B cell (primary cell): ENCODE data around the gene OR1B1. TPM values are rescaled to one million over a fixed set of nuclear protein-coding genes. Genes with fewer than 3 reads are reported as not detected.

Experiments used
- ATAC-seq: fragments of 200-7000 bp; cut with Tn5 transposase; one replicate; pipeline ENCODE4 v1.10.0; 2021; ENCODE audit warnings: low read depth, mild to moderate bottlenecking, moderate number of reproducible peaks, moderate library complexity
- CTCF ChIA-PET: fragments of 350-600 bp; sonication (Branson Sonifier 250); formaldehyde crosslinking; loops from one replicate; lab custom pipeline; 2021; ENCODE audit warnings: antibody characterized with exemption, inconsistent platforms; lab: Charles Lee
- POLR2A ChIA-PET: fragments of 350-600 bp; sonication (Branson Sonifier 250); formaldehyde crosslinking; loops from one replicate; lab custom pipeline; 2021; ENCODE audit warnings: antibody characterized with exemption; lab: Charles Lee
- DNase-seq: peaks from one replicate; pipeline ENCODE4 v3.0.0; 2013
- H2AFZ ChIP-seq: 2 replicates; pipeline ENCODE4 v1.6.1; 2012; ENCODE audit warnings: mild to moderate bottlenecking, low read depth, low read length; ENCODE audit not compliant: insufficient read depth, poor library complexity, severe bottlenecking
- H3K27ac ChIP-seq, 2 donors: 1 replicate in 1 of 2; 2 replicates in 1 of 2; pipeline ENCODE4 v1.5.1; 2012 to 2013; ENCODE audit warnings: low read length in 2 of 2, mild to moderate bottlenecking in 2 of 2, moderate library complexity in 1 of 2
- H3K27me3 ChIP-seq, 4 experiments: fragments of 200-600 bp in 1 of 4; sonication (generic) in 1 of 4; replicated peaks in 1 of 4; 1 replicate in 2 of 4; 2 replicates in 2 of 4; pipeline versions ENCODE4 v1.6.1 to v1.7.0; 2013 to 2016; ENCODE audit warnings: low read length in 3 of 4, mild to moderate bottlenecking in 2 of 4, mixed read lengths in 1 of 4, moderate library complexity in 1 of 4; ENCODE audit not compliant: insufficient read depth in 4 of 4, control insufficient read depth in 3 of 4; ENCODE audit errors: control extremely low read depth in 1 of 4
- H3K36me3 ChIP-seq, 2 experiments: replicated peaks in 1 of 2; 1 replicate in 1 of 2; 2 replicates in 1 of 2; pipeline versions ENCODE4 v1.6.1 to v1.7.1; 2013; ENCODE audit warnings: low read length in 1 of 2; ENCODE audit not compliant: insufficient read depth in 2 of 2, control insufficient read depth in 1 of 2; ENCODE audit errors: control extremely low read depth in 1 of 2, extremely low read depth in 1 of 2
- H3K4me1 ChIP-seq, 2 donors: fragments of 200-600 bp in 1 of 2; sonication (generic) in 1 of 2; 1 replicate in 1 of 2; 2 replicates in 1 of 2; pipeline versions ENCODE4 v1.5.1 to v1.6.1; 2013 to 2017; ENCODE audit warnings: low read length in 2 of 2; ENCODE audit not compliant: control insufficient read depth in 2 of 2, insufficient read depth in 2 of 2
- H3K4me2 ChIP-seq: replicated peaks from 2 replicates; pipeline ENCODE3; 2012; ENCODE audit warnings: mild to moderate bottlenecking, low read depth, low read length; ENCODE audit not compliant: poor library complexity, severe bottlenecking
- H3K4me3 ChIP-seq, 5 experiments: fragments of 200-600 bp in 1 of 5; sonication (generic) in 1 of 5; 1 replicate in 3 of 5; 2 replicates in 2 of 5; pipeline versions ENCODE4 v1.5.1 to v1.7.0; 2011 to 2016; ENCODE audit warnings: low read length in 4 of 5, mild to moderate bottlenecking in 4 of 5, low read depth in 2 of 5, control low read depth in 1 of 5, moderate library complexity in 1 of 5; ENCODE audit not compliant: insufficient read depth in 1 of 5; ENCODE audit errors: control extremely low read depth in 1 of 5, extremely low read depth in 1 of 5
- H3K79me2 ChIP-seq: fragments of 200-600 bp; sonication (generic); one replicate; pipeline ENCODE4 v1.6.0; 2016; ENCODE audit warnings: low read length; ENCODE audit not compliant: control insufficient read depth, insufficient read depth
- H3K9ac ChIP-seq: fragments of 200-600 bp; sonication (generic); 2 replicates; pipeline ENCODE4 v1.6.1; 2017; ENCODE audit warnings: mild to moderate bottlenecking, low read length, moderate library complexity
- H3K9me3 ChIP-seq, 3 donors: one replicate each; pipeline versions ENCODE4 v1.6.1 to v1.7.1; 2013; ENCODE audit warnings: low read length in 2 of 3; ENCODE audit not compliant: control insufficient read depth in 2 of 3, insufficient read depth in 1 of 3; ENCODE audit errors: control extremely low read depth in 1 of 3
- H4K20me1 ChIP-seq: 2 replicates; pipeline ENCODE4 v1.6.0; 2012; ENCODE audit warnings: mild to moderate bottlenecking, low read length; ENCODE audit not compliant: insufficient read depth, control insufficient read depth, poor library complexity, severe bottlenecking
- H3K27ac Mint-ChIP-seq: one replicate; pipeline ENCODE4 v1.8.0; 2021; ENCODE audit warnings: mixed read lengths
- H3K27me3 Mint-ChIP-seq: one replicate; pipeline ENCODE4 v1.8.0; 2021; ENCODE audit warnings: mixed read lengths
- H3K4me1 Mint-ChIP-seq: one replicate; pipeline ENCODE4 v1.8.0; 2021; ENCODE audit warnings: mixed read lengths
- H3K4me3 Mint-ChIP-seq: one replicate; pipeline ENCODE4 v1.8.0; 2021; ENCODE audit warnings: mixed read lengths
- H3K9me3 Mint-ChIP-seq: one replicate; pipeline ENCODE4 v1.8.0; 2022; ENCODE audit warnings: mixed read lengths; ENCODE audit not compliant: insufficient read depth
- CTCF ChIP-seq: fragments of 200-600 bp; IDR thresholded peaks from one replicate; pipeline ENCODE4 v1.8.0; 2022; ENCODE audit warnings: antibody characterized with exemption, mild to moderate bottlenecking
- EZH2 ChIP-seq: IDR thresholded peaks from 2 replicates; pipeline ENCODE4 v1.6.1; 2012; ENCODE audit warnings: borderline replicate concordance, low read depth, mild to moderate bottlenecking, moderate library complexity, low read length; ENCODE audit not compliant: insufficient read depth, poor library complexity, severe bottlenecking
- WGBS: methylation state at CpG from one replicate; pipeline ENCODE4 v1.1.5; 2013; ENCODE audit warnings: missing lambda C conversion rate; ENCODE audit not compliant: insufficient coverage; 5-methylcytosine and 5-hydroxymethylcytosine counted together
- intact Hi-C: fragments of 100-400 bp; cut with micrococcal nuclease; formaldehyde crosslinking; loops from one replicate; pipeline ENCODE4 v1.10.0; 2022
- polyA plus RNA-seq: library from polyadenylated mRNA; depleted of rRNA; stranded (reverse); fragments of >200 nt; gene quantifications from 2 replicates; pipeline ENCODE4 v1.2.3, GENCODE V29; 2012
- total RNA-seq, 2 donors: library from RNA; stranded (reverse); fragments of 120-200 nt in 1 of 2; gene quantifications; 1 replicate in 1 of 2; 2 replicates in 1 of 2; pipeline versions ENCODE4 v1.2.3 to v1.2.4, GENCODE V29; 2013 to 2022

The OR1B1 gene
- total and polyA plus RNA-seq, 2 donors (not counting 1 experiment from before 2014, with no cell fraction given): not detected

GRCh38 chr9:122642226-122642625, 15.2 kb downstream of the OR1B1 start:
- TF ChIP-seq EZH2: no peak
- TF ChIP-seq CTCF: no peak
- H3K27ac Mint-ChIP-seq: no peak overlapping the region
- H3K9ac ChIP-seq: no peak overlapping the region
- peaks cover 0 to 8% (median 2%) of the 10 kb centered on the region in 4 experiments for H3K27me3 ChIP-seq
- CTCF ChIA-PET: no interaction called here
- peaks cover 34% of the 10 kb centered on the region for H3K27me3 Mint-ChIP-seq
- no peaks in the 10 kb centered on the region for H3K4me1 Mint-ChIP-seq
- no peak overlapping the region for H3K27ac ChIP-seq
- H4K20me1 ChIP-seq: no peaks in the 10 kb centered on the region
- ATAC-seq (no peak), DNase-seq (no peak)
- H3K9me3 ChIP-seq: peaks cover 0 to 17% (median 0%) of the 10 kb centered on the region in 3 donors
- no peaks in the 10 kb centered on the region for H3K36me3 ChIP-seq
- no peak overlapping the region for H3K4me3 ChIP-seq
- no peak overlapping the region for H2AFZ ChIP-seq
- no peaks in the 10 kb centered on the region for H3K79me2 ChIP-seq
- intact Hi-C loops: no loop called here
- H3K4me2 ChIP-seq: no peak overlapping the region
- WGBS: no CpG with 5 or more reads among the region's 2 CpGs
- POLR2A ChIA-PET: no interaction called here
- H3K9me3 Mint-ChIP-seq: peaks cover 4% of the 10 kb centered on the region
- H3K4me3 Mint-ChIP-seq: no peak overlapping the region
- no peaks in the 10 kb centered on the region for H3K4me1 ChIP-seq

- Histone ChIP-seq H3K4me2 (no peak overlapping the region), H3K9ac (no peak overlapping the region), H3K36me3 (no peaks in the 10 kb centered on the region), H2AFZ (no peak overlapping the region), H3K27me3 (no peaks in the 10 kb centered on the region), H3K79me2 (no peaks in the 10 kb centered on the region), H4K20me1 (no peaks in the 10 kb centered on the region), H3K9me3 (peaks cover 0 to 2% (median 0%) of the 10 kb centered on the region in 3 donors), H3K4me1 (no peaks in the 10 kb centered on the region), H3K4me3 (no peak overlapping the region), H3K27ac (no peak overlapping the region)
- H3K4me3 Mint-ChIP-seq: no peak overlapping the region
- ChIA-PET POLR2A (no interaction called here), CTCF (no interaction called here)
- no peak for ATAC-seq
- no peak for TF ChIP-seq CTCF
- TF ChIP-seq EZH2: no peak
- H3K9me3 Mint-ChIP-seq: peaks cover 2% of the 10 kb centered on the region
- peaks cover 46% of the 10 kb centered on the region for H3K27me3 Mint-ChIP-seq
- no peak for DNase-seq
- H3K4me1 Mint-ChIP-seq: no peaks in the 10 kb centered on the region
- H3K27ac Mint-ChIP-seq: no peak overlapping the region
- intact Hi-C loops: no loop called here
- WGBS: 73% methylated on average over 5 of the region's 7 CpGs
Observed at GRCh38 chr9:122619996-122620395, 37.4 kb downstream of the OR1B1 start.
